Effector CD8-positive, alpha-beta T cell (primary cell): ENCODE data around the gene TBC1D2B.
"Not testable (repeated sequence)": the region's sequence is repeated elsewhere in the genome, so short reads cannot be mapped to it uniquely, and the experiment has no call there.

Experiments used
- DNase-seq: peaks from one replicate; lab custom pipeline; 2025; lab: John Stamatoyannopoulos, UW

Gene TBC1D2B

GRCh38 chr15:77987765-77988136 is 89.8 kb downstream of the TBC1D2B start:
- DNase-seq: not testable (repeated sequence)

GRCh38 chr15:77986891-77987764 is 90.4 kb downstream of the TBC1D2B start:
- DNase-seq: no peak

DNA sequence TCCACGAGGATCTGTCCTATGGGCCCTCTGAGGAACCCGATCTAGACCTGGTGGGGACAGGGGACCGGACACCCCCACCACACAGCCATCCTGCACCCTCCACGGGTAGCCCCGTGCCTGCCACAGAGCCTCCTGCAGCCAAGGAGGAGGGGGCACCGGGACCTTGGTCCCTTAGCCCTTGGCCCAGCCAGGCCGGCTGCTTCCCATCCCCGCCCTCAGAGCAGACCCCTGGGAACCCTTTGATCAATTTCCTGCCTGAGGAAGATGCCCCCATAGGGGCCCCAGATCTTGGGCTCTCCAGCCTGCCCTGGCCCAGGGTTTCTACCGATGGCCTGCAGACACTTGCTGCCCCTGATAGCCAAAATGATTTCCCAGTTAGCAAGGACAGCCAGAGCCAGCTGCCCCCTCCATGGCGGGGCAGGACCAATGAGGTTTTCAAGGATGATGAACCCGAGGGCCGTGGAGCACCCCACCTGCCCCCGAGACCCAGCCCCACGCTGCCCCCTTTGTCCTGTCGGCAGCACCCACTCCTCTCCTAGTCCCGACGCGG is 91.5 kb downstream of the TBC1D2B start:
- DNase-seq: no peak

- DNase-seq: no peak
Measured at GRCh38 chr15:77985031-77985930, 92.2 kb downstream of the TBC1D2B start.

GRCh38 chr15:77984446-77984861 is 93.1 kb downstream of the TBC1D2B start:
- DNase-seq: no peak

DNA sequence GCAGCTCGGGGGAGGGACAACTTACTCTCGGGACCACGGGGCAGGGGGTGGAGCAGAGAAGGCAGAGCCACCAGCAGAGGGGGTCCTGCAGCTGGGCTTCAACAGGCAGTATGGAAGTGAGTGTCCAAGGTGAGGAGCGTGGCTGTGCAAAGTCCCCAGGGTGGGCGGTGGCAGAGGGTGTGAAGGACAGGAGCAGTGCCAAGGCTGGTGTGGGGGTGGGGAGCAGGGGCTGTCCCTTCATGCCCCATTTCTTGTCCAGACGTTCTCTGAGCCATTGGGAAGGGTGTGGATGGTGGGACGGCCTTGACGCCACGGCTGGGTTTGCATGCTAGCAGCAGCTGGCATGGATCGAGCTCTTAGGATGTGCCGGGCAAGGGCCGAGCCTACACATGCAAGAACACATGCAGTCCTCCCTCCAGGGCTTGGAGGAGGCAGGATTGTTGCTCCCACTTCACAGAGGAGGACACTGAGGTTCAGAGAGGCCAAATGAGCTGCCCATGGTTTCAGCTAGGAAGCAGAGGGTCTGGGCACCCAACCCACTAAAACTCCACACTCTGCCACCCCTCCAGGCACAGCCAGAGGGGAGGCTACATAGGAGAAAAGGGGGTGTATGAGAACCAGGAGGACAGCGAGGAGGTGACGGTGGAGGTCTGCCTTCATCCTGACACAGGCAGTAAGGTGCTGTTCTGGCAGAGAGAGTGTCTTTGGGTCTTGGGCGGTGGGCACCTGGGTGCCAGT is 93.6 kb downstream of the TBC1D2B start:
- no peak for DNase-seq

- no peak for DNase-seq
Measured at GRCh38 chr15:77983091-77983707, 94.3 kb downstream of the TBC1D2B start.

- DNase-seq: no peak
Measured at GRCh38 chr15:77982127-77982490, 95.4 kb downstream of the TBC1D2B start.

DNA sequence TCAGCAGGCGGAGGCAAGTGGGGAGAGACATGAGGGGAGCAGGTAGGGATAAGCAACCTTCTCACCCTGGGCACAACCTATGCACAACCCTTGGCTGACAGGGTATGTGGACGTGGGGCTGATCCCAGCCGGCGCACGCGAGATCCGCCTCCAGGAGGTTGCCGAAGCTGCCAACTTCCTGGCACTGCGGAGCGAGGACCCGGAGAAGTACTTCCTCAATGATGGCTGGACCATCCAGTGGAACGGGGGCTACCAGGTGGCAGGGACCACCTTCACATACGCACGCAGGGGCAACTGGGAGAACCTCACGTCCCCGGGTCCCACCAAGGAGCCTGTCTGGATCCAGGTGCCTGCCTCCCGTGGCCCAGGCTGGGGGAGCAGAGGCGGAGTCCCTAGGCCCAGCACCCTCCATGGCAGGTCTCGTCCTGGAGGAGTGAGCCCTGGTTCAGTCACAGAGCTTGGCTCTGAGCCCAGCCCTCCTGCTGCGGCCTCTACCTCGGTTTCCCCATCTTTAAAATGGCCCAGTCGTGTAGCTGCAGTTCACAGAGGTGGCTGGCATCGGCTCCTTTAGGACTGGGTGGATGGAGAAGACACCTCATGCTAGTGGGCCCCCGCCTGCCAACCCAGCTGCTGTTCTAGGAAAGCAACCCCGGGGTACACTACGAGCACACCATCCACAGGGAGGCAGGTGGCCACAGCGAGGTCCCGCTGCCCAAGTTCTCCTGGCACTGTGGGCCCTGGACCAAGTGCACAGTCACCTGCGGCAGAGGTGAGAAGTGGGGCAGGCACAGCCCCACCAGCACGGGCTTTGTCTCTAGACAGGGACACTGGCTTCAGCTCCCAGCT is 96.0 kb downstream of the TBC1D2B start:
- DNase-seq: no peak

- not testable (repeated sequence) for DNase-seq
Measured at GRCh38 chr15:77980674-77981073, 96.8 kb downstream of the TBC1D2B start.

DNA sequence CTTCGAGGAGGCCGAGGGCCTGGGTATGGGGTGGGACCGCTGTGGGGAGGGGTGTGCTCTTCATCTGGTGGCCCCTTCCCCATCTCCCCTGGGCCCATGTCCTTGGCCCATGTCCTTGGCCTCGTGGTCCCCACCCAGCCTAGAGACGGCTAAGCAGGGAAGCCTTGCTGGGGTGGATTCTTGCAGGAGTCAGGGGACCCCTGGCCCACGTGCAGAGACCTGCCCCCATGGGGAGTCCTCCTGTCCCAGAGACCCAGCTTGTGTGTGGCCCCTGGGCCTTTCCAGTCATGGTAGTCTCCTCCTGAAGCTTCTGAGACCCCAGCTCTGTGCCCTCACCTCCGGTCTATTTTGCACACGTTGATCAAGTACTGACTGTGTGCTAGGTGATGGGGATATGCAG is 97.4 kb downstream of the TBC1D2B start:
- DNase-seq: no peak

- DNase-seq: not testable (repeated sequence)
Measured at GRCh38 chr15:77979157-77979556, 98.4 kb downstream of the TBC1D2B start.

DNA sequence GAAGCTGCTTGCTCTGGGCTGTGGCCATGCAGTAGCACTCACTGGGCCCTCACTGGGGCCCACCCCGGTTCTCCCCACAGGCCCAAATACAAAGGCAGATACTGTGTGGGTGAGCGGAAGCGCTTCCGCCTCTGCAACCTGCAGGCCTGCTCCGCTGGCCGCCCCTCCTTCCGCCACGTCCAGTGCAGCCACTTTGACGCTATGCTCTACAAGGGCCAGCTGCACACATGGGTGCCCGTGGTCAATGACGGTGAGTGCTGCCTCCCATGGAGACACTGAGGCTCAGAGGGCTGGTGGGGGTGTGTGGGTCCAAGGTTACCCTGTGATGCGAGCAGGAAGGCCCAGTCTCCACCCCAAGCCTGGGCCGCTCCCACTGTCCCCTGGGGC is 98.8 kb downstream of the TBC1D2B start:
- DNase-seq: not testable (repeated sequence)

GRCh38 chr15:77977903-77978758 is 99.4 kb downstream of the TBC1D2B start:
- DNase-seq: not testable (repeated sequence)

DNA sequence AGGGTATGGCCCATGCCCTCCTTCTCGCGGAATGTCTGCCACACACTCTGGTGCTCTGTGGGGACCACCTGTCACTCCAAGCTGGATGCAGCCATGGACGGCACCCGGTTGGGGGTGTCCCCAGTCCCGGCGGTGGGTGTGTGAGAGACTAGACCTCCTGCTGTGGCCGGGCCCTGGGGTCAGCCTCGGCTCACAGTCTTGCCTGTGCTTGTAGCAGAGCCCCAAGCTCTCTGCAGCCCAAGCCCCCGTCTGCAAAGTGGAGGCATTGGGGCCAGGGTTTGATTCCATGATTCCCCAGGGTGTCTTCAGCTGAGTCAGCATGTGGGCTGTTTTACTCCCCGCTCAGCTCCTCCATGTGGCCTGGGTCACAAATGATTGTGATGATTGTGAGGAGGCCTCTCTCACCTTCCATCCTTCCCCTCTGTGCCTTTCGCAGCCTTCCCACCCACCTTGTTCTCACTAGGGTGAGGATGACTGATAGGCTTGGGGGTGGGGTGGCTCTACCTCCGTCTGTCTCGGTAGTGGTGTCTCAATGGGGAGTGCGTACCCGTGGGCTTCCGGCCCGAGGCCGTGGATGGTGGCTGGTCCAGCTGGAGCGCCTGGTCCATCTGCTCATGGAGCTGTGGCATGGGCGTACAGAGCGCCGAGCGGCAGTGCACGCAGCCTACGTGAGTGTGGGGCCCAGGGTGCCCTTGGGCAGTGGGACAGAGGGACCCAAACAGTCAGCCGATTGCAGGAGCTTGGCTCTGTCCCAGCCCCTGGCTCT is 100.6 kb downstream of the TBC1D2B start:
- DNase-seq: not testable (repeated sequence)

- not testable (repeated sequence) for DNase-seq
Measured at GRCh38 chr15:77976095-77976450, 101.4 kb downstream of the TBC1D2B start.

GRCh38 chr15:77975332-77976094 is 102.0 kb downstream of the TBC1D2B start:
- DNase-seq: no peak
